ENCODE measurements around the gene IFT172.

IFT172 gene

GRCh38 chr2:27398962-27399361, 90.6 kb downstream of the IFT172 start:
- Histone ChIP-seq H3K36me3 (peaks cover 23% of the 10 kb centered on the region), H3K9me3 (no peaks in the 10 kb centered on the region), H3K4me3 (ENCODE audit: low read depth, low read length) (no peak overlapping the region), H3K27me3 (no peaks in the 10 kb centered on the region), H3K4me1 (no peaks in the 10 kb centered on the region)
- TF ChIP-seq, protein P1, sequence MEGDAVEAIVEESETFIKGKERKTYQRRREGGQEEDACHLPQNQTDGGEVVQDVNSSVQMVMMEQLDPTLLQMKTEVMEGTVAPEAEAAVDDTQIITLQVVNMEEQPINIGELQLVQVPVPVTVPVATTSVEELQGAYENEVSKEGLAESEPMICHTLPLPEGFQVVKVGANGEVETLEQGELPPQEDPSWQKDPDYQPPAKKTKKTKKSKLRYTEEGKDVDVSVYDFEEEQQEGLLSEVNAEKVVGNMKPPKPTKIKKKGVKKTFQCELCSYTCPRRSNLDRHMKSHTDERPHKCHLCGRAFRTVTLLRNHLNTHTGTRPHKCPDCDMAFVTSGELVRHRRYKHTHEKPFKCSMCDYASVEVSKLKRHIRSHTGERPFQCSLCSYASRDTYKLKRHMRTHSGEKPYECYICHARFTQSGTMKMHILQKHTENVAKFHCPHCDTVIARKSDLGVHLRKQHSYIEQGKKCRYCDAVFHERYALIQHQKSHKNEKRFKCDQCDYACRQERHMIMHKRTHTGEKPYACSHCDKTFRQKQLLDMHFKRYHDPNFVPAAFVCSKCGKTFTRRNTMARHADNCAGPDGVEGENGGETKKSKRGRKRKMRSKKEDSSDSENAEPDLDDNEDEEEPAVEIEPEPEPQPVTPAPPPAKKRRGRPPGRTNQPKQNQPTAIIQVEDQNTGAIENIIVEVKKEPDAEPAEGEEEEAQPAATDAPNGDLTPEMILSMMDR (IDR thresholded peaks at IDR 0.05; ENCODE audit: low read depth, low read length) = no peak
- no peak for DNase-seq

Measured in BE2C (cell line).